Neural cell (in vitro differentiated cells): ENCODE results near the gene MAP3K5. TPM values are rescaled to one million over a fixed set of nuclear protein-coding genes. Genes with fewer than 3 reads are reported as not detected.

Experiments used
- H2AFZ ChIP-seq: fragments of 200-600, 300-800 bp; sonication (generic), shearing (Covaris generic); 2 replicates; pipeline ENCODE4 v1.6.0; 2014; ENCODE audit warnings: low read depth, mild to moderate bottlenecking, antibody characterized with exemption, low read length, moderate library complexity
- H3F3A ChIP-seq: fragments of 200-600 bp; shearing (Covaris generic); 2 replicates; pipeline ENCODE4 v1.6.1; 2016; ENCODE audit warnings: mild to moderate bottlenecking, moderate library complexity, mixed read lengths, antibody characterized with exemption, low read length; ENCODE audit not compliant: insufficient read depth, poor library complexity, severe bottlenecking
- H3K27ac ChIP-seq: fragments of 200-600, 300-800 bp; sonication (generic), shearing (Covaris generic); 2 replicates; pipeline ENCODE4 v1.5.1; 2014; ENCODE audit warnings: mild to moderate bottlenecking, low read length, moderate library complexity
- H3K27me3 ChIP-seq: fragments of 300-800, 200-600 bp; sonication (generic), shearing (Covaris generic); 2 replicates; pipeline ENCODE4 v1.6.0; 2014; ENCODE audit warnings: mild to moderate bottlenecking, low read depth, low read length, moderate library complexity; ENCODE audit not compliant: insufficient read depth
- H3K36me3 ChIP-seq: fragments of 300-800, 200-600 bp; sonication (generic), shearing (Covaris generic); 2 replicates; pipeline ENCODE4 v1.5.1; 2014; ENCODE audit warnings: mild to moderate bottlenecking, antibody characterized with exemption, low read length, moderate library complexity; ENCODE audit not compliant: insufficient read depth
- H3K4me2 ChIP-seq: fragments of 300-800, 200-600 bp; sonication (generic), shearing (Covaris generic); 2 replicates; pipeline ENCODE4 v1.6.0; 2014; ENCODE audit warnings: mild to moderate bottlenecking, low read length
- H3K4me3 ChIP-seq: fragments of 300-800, 200-600 bp; sonication (generic), shearing (Covaris generic); 2 replicates; pipeline ENCODE4 v1.5.1; 2014; ENCODE audit warnings: mild to moderate bottlenecking, low read length, moderate library complexity
- H3K79me2 ChIP-seq: fragments of 200-600 bp; shearing (Covaris generic); replicated peaks from 2 replicates; pipeline ENCODE4 v1.6.0; 2014; ENCODE audit warnings: mild to moderate bottlenecking, low read length, moderate library complexity; ENCODE audit not compliant: insufficient read depth
- H3K9ac ChIP-seq: fragments of 300-800, 200-600 bp; sonication (generic), shearing (Covaris generic); 2 replicates; pipeline ENCODE4 v1.6.1; 2016; ENCODE audit warnings: mild to moderate bottlenecking, low read length, mixed read lengths
- H3K9me2 ChIP-seq: fragments of 200-600 bp; shearing (Covaris generic); 2 replicates; pipeline ENCODE4 v1.6.1; 2016; ENCODE audit warnings: mild to moderate bottlenecking, low read length, mixed read lengths; ENCODE audit not compliant: insufficient read depth
- H3K9me3 ChIP-seq: fragments of 200-600, 300-800 bp; sonication (generic), shearing (Covaris generic); 2 replicates; pipeline ENCODE4 v1.6.1; 2016; ENCODE audit warnings: mild to moderate bottlenecking, mixed run types, low read length, moderate library complexity, mixed read lengths
- H4K20me1 ChIP-seq: fragments of 200-600 bp; shearing (Covaris generic); 2 replicates; pipeline ENCODE4 v1.6.1; 2016; ENCODE audit warnings: mild to moderate bottlenecking, mixed run types; ENCODE audit not compliant: insufficient read depth
- CTCF ChIP-seq: fragments of 450-650 bp; IDR thresholded peaks from 2 replicates; pipeline ENCODE4 v1.5.1; 2014; ENCODE audit warnings: antibody characterized with exemption, mild to moderate bottlenecking, moderate library complexity; ENCODE audit not compliant: poor library complexity, severe bottlenecking
- EP300 ChIP-seq: fragments of 450-650 bp; conservative IDR thresholded peaks from 2 replicates; pipeline ENCODE4 v1.6.1; 2014; ENCODE audit warnings: antibody characterized with exemption, mild to moderate bottlenecking, moderate library complexity; ENCODE audit not compliant: poor library complexity, severe bottlenecking
- EZH2 ChIP-seq: fragments of 200-600, 300-800 bp; shearing (Covaris generic), sonication (generic); IDR thresholded peaks from 2 replicates; pipeline ENCODE4 v1.6.1; 2014; ENCODE audit warnings: antibody characterized with exemption, low read length, borderline replicate concordance, mild to moderate bottlenecking; ENCODE audit not compliant: insufficient read depth, poor library complexity, severe bottlenecking
- MXI1 ChIP-seq: fragments of 450-650 bp; conservative IDR thresholded peaks from 2 replicates; pipeline ENCODE4 v1.6.1; 2014; ENCODE audit warnings: antibody characterized with exemption, mild to moderate bottlenecking; ENCODE audit not compliant: poor library complexity, severe bottlenecking
- POLR2AphosphoS5 ChIP-seq: IDR thresholded peaks from 2 replicates; pipeline ENCODE4 v1.6.1; 2012
- RAD21 ChIP-seq: fragments of 450-650 bp; conservative IDR thresholded peaks from 2 replicates; pipeline ENCODE4 v1.6.1; 2014; ENCODE audit warnings: antibody characterized with exemption, mild to moderate bottlenecking, moderate library complexity
- REST ChIP-seq: IDR thresholded peaks from 2 replicates; pipeline ENCODE4 v1.6.1; 2012; ENCODE audit warnings: borderline replicate concordance
- SMC3 ChIP-seq: fragments of 450-650 bp; conservative IDR thresholded peaks from 2 replicates; pipeline ENCODE4 v1.6.1; 2014; ENCODE audit warnings: antibody characterized with exemption, mild to moderate bottlenecking, moderate library complexity; ENCODE audit not compliant: poor library complexity
- TAF1 ChIP-seq: IDR thresholded peaks from 2 replicates; pipeline ENCODE4 v1.6.1; 2012; ENCODE audit warnings: low read depth
- polyA plus RNA-seq: library from polyadenylated mRNA; depleted of rRNA; stranded (reverse); fragments of >200 nt; gene quantifications from 2 replicates; pipeline ENCODE4 v1.2.3, GENCODE V29; 2014

The MAP3K5 gene
- polyA plus RNA-seq, 1 donor from 2014 or later = 2.0 TPM

- H3K9ac ChIP-seq = no peak overlapping the region
- no peak for TF ChIP-seq REST
- no peak for TF ChIP-seq CTCF
- TF ChIP-seq TAF1 = no peak
- TF ChIP-seq RAD21 = no peak
- no peak for TF ChIP-seq EZH2
- TF ChIP-seq MXI1 = no peak
- no peak for TF ChIP-seq POLR2AphosphoS5
- TF ChIP-seq SMC3 = no peak
- TF ChIP-seq EP300 = no peak
These were observed 82.8 kb downstream of the MAP3K5 start for GRCh38 chr6:136709429-136709828.

GRCh38 chr6:136706430-136706829 lies 85.8 kb downstream of the MAP3K5 start:
- Histone ChIP-seq H3K9ac (no peak overlapping the region), H4K20me1 (no peaks in the 10 kb centered on the region), H3K4me3 (no peak overlapping the region), H3K79me2 (no peaks in the 10 kb centered on the region), H3K4me2 (no peak overlapping the region), H3F3A (no peaks in the 10 kb centered on the region), H3K9me2 (no peaks in the 10 kb centered on the region), H3K9me3 (no peaks in the 10 kb centered on the region), H3K27ac (no peak overlapping the region), H2AFZ (no peak overlapping the region), H3K27me3 (no peaks in the 10 kb centered on the region), H3K36me3 (no peaks in the 10 kb centered on the region)
- TF ChIP-seq CTCF = no peak
- no peak for TF ChIP-seq EZH2
- TF ChIP-seq SMC3 = no peak
- no peak for TF ChIP-seq REST
- no peak for TF ChIP-seq EP300
- TF ChIP-seq POLR2AphosphoS5 = no peak
- no peak for TF ChIP-seq MXI1

More at GRCh38 chr6:136709429-136709828, 82.8 kb downstream of the MAP3K5 start:
- Histone ChIP-seq H3K79me2 (no peaks in the 10 kb centered on the region), H2AFZ (no peak overlapping the region), H3K4me2 (no peak overlapping the region), H3F3A (no peaks in the 10 kb centered on the region), H3K36me3 (no peaks in the 10 kb centered on the region), H3K4me3 (no peak overlapping the region), H3K27ac (no peak overlapping the region), H3K9me3 (no peaks in the 10 kb centered on the region), H3K9me2 (no peaks in the 10 kb centered on the region), H4K20me1 (no peaks in the 10 kb centered on the region), H3K27me3 (no peaks in the 10 kb centered on the region)
